Measurements from ENCODE around the gene TAPT1.

DNA sequence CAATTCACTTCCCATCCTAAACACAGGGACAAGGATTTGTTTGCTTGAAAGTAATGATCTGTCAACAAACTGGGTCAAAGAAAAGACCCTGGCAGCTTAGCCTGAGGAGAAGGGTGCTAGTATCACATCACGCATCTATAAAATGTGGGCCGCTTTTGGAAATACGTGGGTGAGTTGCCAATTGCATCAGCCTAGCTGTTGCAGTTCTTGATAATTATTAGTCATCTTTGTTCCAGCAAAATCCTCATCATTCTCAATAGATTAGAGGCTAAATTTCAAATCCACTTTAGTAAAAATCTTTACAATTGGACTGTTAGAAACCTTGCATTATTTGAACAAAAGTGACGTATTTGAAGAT is 33.6 kb upstream of the TAPT1 start:
- TF ChIP-seq, protein P1, sequence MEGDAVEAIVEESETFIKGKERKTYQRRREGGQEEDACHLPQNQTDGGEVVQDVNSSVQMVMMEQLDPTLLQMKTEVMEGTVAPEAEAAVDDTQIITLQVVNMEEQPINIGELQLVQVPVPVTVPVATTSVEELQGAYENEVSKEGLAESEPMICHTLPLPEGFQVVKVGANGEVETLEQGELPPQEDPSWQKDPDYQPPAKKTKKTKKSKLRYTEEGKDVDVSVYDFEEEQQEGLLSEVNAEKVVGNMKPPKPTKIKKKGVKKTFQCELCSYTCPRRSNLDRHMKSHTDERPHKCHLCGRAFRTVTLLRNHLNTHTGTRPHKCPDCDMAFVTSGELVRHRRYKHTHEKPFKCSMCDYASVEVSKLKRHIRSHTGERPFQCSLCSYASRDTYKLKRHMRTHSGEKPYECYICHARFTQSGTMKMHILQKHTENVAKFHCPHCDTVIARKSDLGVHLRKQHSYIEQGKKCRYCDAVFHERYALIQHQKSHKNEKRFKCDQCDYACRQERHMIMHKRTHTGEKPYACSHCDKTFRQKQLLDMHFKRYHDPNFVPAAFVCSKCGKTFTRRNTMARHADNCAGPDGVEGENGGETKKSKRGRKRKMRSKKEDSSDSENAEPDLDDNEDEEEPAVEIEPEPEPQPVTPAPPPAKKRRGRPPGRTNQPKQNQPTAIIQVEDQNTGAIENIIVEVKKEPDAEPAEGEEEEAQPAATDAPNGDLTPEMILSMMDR (IDR thresholded peaks at IDR 0.05; ENCODE audit: insufficient read depth, low read depth, low read length): no peak
- no peak for TF ChIP-seq EZH2 (IDR thresholded peaks at IDR 0.05; ENCODE audit: insufficient read depth, low read length)
